Measurements from ENCODE around the gene PCSK4. TPM values are rescaled to one million over a fixed set of nuclear protein-coding genes. Genes with fewer than 3 reads are reported as not detected.

Gene PCSK4
- 0.28 and 0.71 TPM in 2 replicates for total RNA-seq

DNA sequence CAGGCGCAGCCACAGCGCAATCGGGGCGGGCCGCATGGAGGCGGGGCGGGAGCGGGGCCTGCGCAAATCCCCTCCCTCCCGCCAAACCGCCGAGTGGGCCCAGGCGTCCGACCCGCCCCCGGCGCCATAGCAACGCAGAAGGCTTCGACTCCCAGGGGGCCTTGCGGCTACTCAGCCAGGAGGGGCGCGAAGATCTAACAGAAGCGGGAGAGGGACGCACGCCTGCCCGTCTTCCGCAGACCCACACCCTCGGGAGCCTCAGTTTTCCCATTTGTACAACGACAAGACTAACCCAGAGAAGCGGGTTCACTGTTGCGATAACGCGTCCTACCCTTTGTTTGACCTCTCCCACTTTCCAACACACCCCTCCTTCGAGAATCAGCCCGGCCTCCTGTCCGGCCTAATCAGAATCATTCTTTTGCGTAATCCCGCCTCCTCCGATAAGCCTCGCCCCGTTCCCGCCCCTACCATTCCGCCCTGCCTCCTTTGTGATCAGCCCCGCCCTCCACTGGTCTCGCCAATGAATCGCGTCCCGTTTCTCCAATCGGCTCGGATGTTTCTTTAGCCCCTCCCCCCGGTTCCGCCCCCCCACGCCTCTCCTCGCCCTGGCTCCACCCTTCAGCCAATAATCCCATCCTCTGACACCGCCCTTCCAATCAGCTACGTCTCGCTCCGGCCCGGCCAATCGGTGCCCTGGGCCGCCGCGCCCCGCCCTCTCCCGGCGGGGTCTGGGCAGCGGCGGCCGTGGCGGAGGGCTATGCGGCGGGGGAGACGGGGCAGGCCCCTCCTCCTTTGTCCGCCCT lies at the start of gene PCSK4:
Gene PCSK4, minus strand, starts transcription at position 40 of the 803 bp plus-strand sequence. Its CDS starts 4 bp downstream, at position 36.

DNA sequence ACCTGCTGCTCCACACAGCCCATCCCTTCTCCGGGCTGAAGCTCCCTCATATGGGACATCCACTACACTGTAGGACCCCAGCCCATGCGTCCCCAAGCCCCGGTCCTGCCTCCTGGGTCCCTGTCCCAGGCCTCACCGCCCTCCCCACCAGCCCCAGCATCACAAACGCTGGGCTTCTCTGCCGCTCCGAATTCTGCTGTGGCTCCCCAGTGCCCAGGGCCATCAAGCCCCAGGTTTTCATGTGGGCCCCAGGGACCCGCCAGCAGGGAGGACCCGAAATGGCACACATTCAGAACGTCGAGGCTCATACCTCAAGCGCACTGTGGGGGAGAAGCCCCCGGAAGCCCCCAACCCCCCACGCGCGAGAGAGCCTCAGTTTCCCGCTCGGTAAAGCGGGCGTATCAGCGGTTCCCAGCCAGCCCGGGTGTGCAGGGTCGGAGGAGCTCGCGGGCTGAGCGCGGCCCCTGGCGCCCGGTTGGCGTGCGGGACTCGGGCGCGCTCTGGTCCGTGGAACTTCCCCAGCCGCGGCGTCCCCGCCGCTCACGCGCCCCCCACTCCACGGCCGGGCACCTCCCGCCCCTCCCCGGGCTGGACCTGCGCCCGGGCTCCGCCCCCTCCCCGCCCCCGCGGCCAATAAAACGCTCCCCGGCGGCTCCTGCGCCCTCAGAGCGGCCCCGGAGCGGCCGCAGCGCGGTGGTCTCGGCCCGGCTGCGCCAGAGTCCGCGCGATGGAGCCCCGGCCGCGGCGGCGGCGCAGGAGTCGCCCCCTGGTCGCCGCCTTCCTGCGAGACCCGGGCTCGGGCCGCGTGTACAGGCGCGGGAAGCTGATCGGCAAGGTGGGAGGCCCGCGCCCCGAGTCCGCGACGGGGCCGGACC lies 33.5 kb upstream of the PCSK4 start, which contains the start of gene PLK5:
Gene PLK5, plus strand, starts transcription at position 666 of the 875 bp plus-strand sequence. CDS start 2,920 bp downstream, outside the sequence.

DNA sequence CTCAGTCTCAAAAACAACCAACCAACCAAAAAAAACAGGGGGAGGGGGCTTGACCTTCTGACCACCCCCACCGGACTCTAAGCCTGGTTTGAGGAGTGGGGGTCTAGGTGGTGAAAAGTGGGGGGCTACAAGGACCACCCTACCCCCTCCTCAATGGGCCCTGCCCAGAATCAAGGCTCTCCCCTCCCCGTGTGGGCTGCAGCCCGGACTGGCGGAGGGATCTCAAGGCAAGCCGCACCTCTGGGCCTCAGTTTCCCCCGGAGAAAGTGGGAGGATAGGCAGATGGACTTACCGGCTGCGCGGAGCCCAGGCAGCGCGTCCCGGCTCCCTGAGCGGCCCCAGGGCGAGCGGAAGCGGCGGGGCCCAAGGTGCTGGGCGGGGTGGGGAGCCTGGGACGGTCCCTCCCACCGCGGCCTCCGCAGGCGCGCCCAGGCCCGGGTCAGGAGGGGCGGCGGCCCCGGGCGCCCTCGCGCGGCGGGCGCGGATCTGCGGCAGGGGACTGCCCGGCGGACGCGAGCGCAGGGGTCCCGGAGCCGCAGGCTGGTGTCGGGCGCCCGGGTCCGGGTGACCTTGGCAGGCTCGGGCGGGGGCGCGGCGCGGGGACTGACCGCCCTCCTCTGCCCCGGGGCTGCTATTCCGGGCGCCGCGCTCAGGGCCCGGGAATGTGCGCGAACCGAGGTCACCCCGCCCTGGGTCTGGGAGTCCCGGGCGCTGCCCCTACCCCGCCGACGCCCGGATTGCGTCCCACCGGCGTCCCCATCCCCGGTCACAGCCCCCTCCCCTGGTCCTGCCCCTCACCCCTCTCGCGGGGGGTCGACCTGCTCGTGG lies 22.7 kb upstream of the PCSK4 start, which contains the start of gene ADAMTSL5:
Gene ADAMTSL5, minus strand, starts transcription at position 349 of the 828 bp plus-strand sequence. CDS start 2,076 bp downstream, outside the sequence.

DNA sequence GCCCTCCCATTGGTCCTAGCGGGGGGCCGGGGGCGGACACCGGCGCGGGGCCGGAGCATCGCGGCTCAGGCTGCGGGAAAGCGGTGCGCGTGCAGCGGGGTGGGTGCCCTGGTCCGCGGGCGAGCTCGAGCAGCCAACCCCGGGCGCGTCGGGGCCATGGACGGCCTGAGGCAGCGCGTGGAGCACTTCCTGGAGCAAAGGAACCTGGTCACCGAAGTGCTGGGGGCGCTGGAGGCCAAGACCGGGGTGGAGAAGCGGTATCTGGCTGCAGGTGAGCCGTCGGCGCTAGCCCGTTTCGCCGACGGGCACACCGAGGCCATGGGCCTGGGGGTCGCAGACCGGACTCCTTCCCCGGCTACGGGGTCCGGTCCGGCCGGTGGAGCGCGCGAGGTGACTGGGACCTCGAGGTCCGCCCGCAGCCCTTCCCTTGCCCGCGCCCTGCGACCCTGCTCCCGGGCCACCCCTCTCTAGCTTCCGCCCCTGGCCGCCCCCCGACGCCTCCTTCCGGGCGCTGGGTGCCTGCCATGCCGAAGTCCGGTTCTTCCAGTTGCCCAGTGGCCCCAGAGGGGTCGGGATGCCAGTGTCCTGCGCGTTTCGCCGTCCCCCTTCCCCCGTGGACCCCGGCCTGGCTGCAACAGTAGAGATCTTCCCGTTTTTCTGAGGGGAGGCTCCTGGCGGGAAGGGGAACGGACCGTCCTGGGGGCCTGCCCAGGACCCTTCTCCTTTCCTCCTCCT lies 1.1 kb upstream of the PCSK4 start, which contains the start of gene REEP6:
Gene REEP6, plus strand, starts transcription at position 68 of the 735 bp plus-strand sequence. Its CDS starts 89 bp downstream, at position 157.

GRCh38 chr19:1478934-1479707 lies 11.0 kb downstream of the PCSK4 start, which contains the start of gene C19orf25:
Gene C19orf25, minus strand, starts transcription at chr19:1479215. Its CDS starts 312 bp downstream, at chr19:1478903.

GRCh38 chr19:1449467-1450442 lies 40.4 kb downstream of the PCSK4 start, which contains the start of gene APC2:
Gene APC2, plus strand, starts transcription at chr19:1450121. Its CDS starts 2,881 bp downstream, at chr19:1453002.

DNA sequence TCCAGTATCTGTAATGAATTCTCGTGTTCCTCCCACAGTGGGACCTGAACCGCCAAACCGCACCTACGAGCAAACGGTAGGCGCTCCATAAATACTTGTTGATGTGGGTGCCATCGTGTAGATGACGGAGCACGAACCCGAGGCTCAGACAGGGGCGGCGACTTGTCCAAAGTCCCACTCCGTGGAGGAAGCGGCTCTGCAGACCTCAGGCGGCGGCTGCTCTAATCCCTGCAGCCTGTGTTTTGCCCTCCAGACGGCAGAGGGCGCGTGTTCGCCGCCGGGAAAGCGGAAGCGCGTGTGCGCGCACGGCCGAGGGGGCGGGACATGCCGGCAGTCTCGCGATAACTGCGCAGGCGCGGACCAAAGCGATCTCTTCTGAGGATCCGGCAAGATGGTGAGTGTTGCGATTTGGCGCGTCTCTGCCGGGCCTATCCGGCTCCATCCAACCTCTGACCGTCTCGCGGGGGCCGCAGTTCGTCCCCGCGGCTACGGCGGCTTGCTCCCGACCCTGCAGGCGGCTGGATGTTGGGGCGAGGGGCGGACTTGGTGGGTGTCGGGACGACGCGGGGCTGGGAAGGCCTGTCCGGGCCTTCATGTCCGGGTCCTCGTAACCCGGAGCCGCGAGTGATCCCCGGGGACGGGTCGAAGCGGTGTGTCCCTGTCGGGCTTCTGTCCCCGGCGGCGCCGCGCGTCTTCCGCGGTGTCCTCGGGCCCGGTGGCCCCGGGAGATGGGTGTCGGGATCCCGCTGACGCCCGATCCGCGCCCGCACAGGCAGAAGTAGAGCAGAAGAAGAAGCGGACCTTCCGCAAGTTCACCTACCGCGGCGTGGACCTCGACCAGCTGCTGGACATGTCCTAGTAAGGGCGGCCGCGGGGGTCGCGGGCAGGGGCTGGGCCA lies 51.9 kb downstream of the PCSK4 start, which contains the start of gene RPS15:
Gene RPS15, plus strand, starts transcription at position 362 of the 898 bp plus-strand sequence. Its CDS starts 30 bp downstream, at position 392.

Other genes starting within 250 kb of the PCSK4 start
- 142 and 144 TPM in 2 replicates for gene ATP5F1D, start 248.6 kb downstream of the PCSK4 start, total RNA-seq
- gene MIDN, start 241.8 kb downstream of the PCSK4 start, total RNA-seq, result 32.7 and 52.6 TPM in 2 replicates
- 193 and 255 TPM in 2 replicates for gene CIRBP, start 221.0 kb downstream of the PCSK4 start, total RNA-seq
- 81.9 and 109 TPM in 2 replicates for gene FAM174C, start 214.8 kb downstream of the PCSK4 start, total RNA-seq
- not detected in 2 replicates for gene EFNA2, start 204.5 kb downstream of the PCSK4 start, total RNA-seq
- gene NDUFS7, start 106.4 kb downstream of the PCSK4 start, total RNA-seq, result 151 and 201 TPM in 2 replicates
- gene GAMT, start 88.8 kb downstream of the PCSK4 start, total RNA-seq, result 28.4 and 31.1 TPM in 2 replicates
- 62.3 and 89.2 TPM in 2 replicates for gene DAZAP1, start 82.8 kb downstream of the PCSK4 start, total RNA-seq
- 2,484 and 5,127 TPM in 2 replicates for gene RPS15, start 52.0 kb downstream of the PCSK4 start, total RNA-seq
- gene APC2, start 40.2 kb downstream of the PCSK4 start, total RNA-seq, result 0.05 and 0.07 TPM in 2 replicates
- 33.7 and 51.3 TPM in 2 replicates for gene C19orf25, start 11.1 kb downstream of the PCSK4 start, total RNA-seq
- 8.3 and 10.4 TPM in 2 replicates for gene REEP6, start 831 bp upstream of the PCSK4 start, total RNA-seq
- gene ADAMTSL5, start 22.7 kb upstream of the PCSK4 start, total RNA-seq, result 3.7 and 5.2 TPM in 2 replicates
- gene PLK5, start 33.7 kb upstream of the PCSK4 start, total RNA-seq, result 0.05 TPM in 1 of 2 replicates, not detected in the other
- 55.4 and 66.9 TPM in 2 replicates for gene MEX3D, start 78.0 kb upstream of the PCSK4 start, total RNA-seq
- gene MBD3, start 102.5 kb upstream of the PCSK4 start, total RNA-seq, result 115 and 122 TPM in 2 replicates
- 89.6 and 117 TPM in 2 replicates for gene UQCR11, start 115.1 kb upstream of the PCSK4 start, total RNA-seq
- 156 and 180 TPM in 2 replicates for gene TCF3, start 162.3 kb upstream of the PCSK4 start, total RNA-seq